ENCODE measurements around the gene ZRANB3. TPM values are rescaled to one million over a fixed set of nuclear protein-coding genes. Genes with fewer than 3 reads are reported as not detected.

Gene ZRANB3
- total and polyA plus RNA-seq, 2 of the 13 experiments (the other 11 are each of a cell fraction or from before 2014, with no cell fraction given): 5.8 to 25.2 TPM

DNA sequence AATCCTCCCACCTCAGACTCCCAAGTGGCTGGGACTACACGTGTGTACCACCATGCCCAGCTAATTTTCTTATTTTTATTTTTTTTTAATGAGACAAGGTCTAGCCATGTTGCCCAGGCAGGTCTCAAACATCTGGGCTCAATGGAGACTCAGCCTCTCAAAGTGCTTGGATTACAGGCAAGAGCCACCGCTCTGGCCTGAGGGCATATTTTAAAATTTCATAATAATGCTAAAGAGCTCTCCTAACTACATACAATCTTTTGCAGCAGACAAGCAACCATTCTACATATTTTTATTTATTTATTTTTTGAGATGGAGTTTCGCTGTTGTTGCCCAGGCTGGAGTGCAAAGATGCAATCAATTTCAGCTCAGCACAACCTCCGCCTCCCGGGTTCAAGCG is 271.9 kb downstream of the ZRANB3 start:
- no peaks in the 10 kb centered on the region for H3K27me3 ChIP-seq (ENCODE audit: control insufficient read depth in 1 of 2, insufficient read depth in 2 of 2, low read length in 2 of 2)
- ATAC-seq: no peak

More for the DNA sequence above, 271.9 kb downstream of the ZRANB3 start:
- no peaks in the 10 kb centered on the region; a peak in 1 of 5 replicates for H3K36me3 ChIP-seq (replicated peaks in 1 of 2; ENCODE audit: control insufficient read depth in 1 of 2, insufficient read depth in 2 of 2, low read length in 2 of 2)
- no peaks in the 10 kb centered on the region for H4K20me1 ChIP-seq (ENCODE audit: insufficient read depth, low read length)
- BruUV-seq (replicated peaks): no TSS peak
- FAIRE-seq (no peak), DNase-seq (ENCODE audit: low spot score) (no peak)
- no peak overlapping the region for H3K9ac ChIP-seq (ENCODE audit: insufficient read depth, low read depth, low read length)
- in situ Hi-C loops (cut with HindIII; ENCODE audit: extremely low pct_ligation_motif_present, low pct_unique_long_range_greater_than_20kb): no loop called here
- H3K4me2 ChIP-seq (ENCODE audit: low read depth, low read length): no peak overlapping the region
- H3K4me1 ChIP-seq (ENCODE audit: insufficient read depth, low read length): no peaks in the 10 kb centered on the region
- H3K4me3 ChIP-seq (replicated peaks in 1 of 3; ENCODE audit: insufficient read depth in 1 of 3, low read depth in 2 of 3, low read length in 3 of 3): no peak overlapping the region
- ChIA-PET POLR2A (no interaction called here), CTCF (ENCODE audit: low intra/inter-chr PET ratio, low total read pairs) (no interaction called here)
- H2AFZ ChIP-seq (ENCODE audit: low read length): no peak overlapping the region
- no peak for TF ChIP-seq MAFK (conservative IDR thresholded peaks at IDR 0.05 in 1 of 2, IDR thresholded peaks at IDR 0.05 in 1 of 2; ENCODE audit: low read length in 2 of 2)
- TF ChIP-seq, protein P1, sequence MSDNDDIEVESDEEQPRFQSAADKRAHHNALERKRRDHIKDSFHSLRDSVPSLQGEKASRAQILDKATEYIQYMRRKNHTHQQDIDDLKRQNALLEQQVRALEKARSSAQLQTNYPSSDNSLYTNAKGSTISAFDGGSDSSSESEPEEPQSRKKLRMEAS (IDR thresholded peaks at IDR 0.05): no peak
- no peak for TF ChIP-seq CHD4 (IDR thresholded peaks at IDR 0.05; ENCODE audit: borderline replicate concordance, low read length)
- TF ChIP-seq, protein P2, sequence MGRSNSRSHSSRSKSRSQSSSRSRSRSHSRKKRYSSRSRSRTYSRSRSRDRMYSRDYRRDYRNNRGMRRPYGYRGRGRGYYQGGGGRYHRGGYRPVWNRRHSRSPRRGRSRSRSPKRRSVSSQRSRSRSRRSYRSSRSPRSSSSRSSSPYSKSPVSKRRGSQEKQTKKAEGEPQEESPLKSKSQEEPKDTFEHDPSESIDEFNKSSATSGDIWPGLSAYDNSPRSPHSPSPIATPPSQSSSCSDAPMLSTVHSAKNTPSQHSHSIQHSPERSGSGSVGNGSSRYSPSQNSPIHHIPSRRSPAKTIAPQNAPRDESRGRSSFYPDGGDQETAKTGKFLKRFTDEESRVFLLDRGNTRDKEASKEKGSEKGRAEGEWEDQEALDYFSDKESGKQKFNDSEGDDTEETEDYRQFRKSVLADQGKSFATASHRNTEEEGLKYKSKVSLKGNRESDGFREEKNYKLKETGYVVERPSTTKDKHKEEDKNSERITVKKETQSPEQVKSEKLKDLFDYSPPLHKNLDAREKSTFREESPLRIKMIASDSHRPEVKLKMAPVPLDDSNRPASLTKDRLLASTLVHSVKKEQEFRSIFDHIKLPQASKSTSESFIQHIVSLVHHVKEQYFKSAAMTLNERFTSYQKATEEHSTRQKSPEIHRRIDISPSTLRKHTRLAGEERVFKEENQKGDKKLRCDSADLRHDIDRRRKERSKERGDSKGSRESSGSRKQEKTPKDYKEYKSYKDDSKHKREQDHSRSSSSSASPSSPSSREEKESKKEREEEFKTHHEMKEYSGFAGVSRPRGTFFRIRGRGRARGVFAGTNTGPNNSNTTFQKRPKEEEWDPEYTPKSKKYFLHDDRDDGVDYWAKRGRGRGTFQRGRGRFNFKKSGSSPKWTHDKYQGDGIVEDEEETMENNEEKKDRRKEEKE (IDR thresholded peaks at IDR 0.05): no peak
- no peak for TF ChIP-seq SIN3A (IDR thresholded peaks at IDR 0.05; ENCODE audit: borderline replicate concordance, low read depth, low read length)
- no peak for TF ChIP-seq ZC3H4 (CRISPR knock-in tag; IDR thresholded peaks at IDR 0.05; ENCODE audit: borderline replicate concordance)
- TF ChIP-seq NBN (conservative IDR thresholded peaks at IDR 0.05): no peak
- TF ChIP-seq CENPBD1 (CRISPR knock-in tag; IDR thresholded peaks at IDR 0.05; ENCODE audit: borderline replicate concordance, low read depth): no peak
- TF ChIP-seq SMC3 (IDR thresholded peaks at IDR 0.05; ENCODE audit: low read length): no peak
- TF ChIP-seq SMARCC2 (IDR thresholded peaks at IDR 0.05): no peak
- TF ChIP-seq, protein P3, sequence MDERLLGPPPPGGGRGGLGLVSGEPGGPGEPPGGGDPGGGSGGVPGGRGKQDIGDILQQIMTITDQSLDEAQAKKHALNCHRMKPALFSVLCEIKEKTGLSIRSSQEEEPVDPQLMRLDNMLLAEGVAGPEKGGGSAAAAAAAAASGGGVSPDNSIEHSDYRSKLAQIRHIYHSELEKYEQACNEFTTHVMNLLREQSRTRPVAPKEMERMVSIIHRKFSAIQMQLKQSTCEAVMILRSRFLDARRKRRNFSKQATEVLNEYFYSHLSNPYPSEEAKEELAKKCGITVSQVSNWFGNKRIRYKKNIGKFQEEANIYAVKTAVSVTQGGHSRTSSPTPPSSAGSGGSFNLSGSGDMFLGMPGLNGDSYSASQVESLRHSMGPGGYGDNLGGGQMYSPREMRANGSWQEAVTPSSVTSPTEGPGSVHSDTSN (CRISPR knock-in tag; IDR thresholded peaks at IDR 0.05): no peak
- no peak for TF ChIP-seq ZFY (CRISPR knock-in tag; IDR thresholded peaks at IDR 0.05)
- no peak for TF ChIP-seq ZNF83 (CRISPR knock-in tag; IDR thresholded peaks at IDR 0.05; ENCODE audit: borderline replicate concordance)
- TF ChIP-seq, protein P4, sequence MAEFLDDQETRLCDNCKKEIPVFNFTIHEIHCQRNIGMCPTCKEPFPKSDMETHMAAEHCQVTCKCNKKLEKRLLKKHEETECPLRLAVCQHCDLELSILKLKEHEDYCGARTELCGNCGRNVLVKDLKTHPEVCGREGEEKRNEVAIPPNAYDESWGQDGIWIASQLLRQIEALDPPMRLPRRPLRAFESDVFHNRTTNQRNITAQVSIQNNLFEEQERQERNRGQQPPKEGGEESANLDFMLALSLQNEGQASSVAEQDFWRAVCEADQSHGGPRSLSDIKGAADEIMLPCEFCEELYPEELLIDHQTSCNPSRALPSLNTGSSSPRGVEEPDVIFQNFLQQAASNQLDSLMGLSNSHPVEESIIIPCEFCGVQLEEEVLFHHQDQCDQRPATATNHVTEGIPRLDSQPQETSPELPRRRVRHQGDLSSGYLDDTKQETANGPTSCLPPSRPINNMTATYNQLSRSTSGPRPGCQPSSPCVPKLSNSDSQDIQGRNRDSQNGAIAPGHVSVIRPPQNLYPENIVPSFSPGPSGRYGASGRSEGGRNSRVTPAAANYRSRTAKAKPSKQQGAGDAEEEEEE (CRISPR knock-in tag; IDR thresholded peaks at IDR 0.05; ENCODE audit: borderline replicate concordance): no peak
- H3K79me2 ChIP-seq (ENCODE audit: insufficient read depth, low read length): no peaks in the 10 kb centered on the region
- H3K9me3 ChIP-seq (ENCODE audit: low read length): no peaks in the 10 kb centered on the region
- intact Hi-C loops (cut with micrococcal nuclease; ENCODE audit: unreplicated experiment): no loop called here
- WGBS (ENCODE audit: low lambda C conversion rate): 99% methylated on average over 6 of the region's 6 CpGs
- H3K27ac ChIP-seq (ENCODE audit: extremely low read length, insufficient read depth, low read length): no peak overlapping the region

All from HepG2 (cell line).